GM21526 (cell line): ENCODE results near the gene MOBP.
"Not testable (repeated sequence)": the region's sequence is repeated elsewhere in the genome, so short reads cannot be mapped to it uniquely, and the experiment has no call there.

Experiments used
- ATAC-seq: cut with Tn5 transposase; IDR thresholded peaks from one replicate; pipeline ENCODE4 v1.9.1; 2021; ENCODE audit warnings: moderate library complexity; ENCODE audit not compliant: unreplicated experiment, low FRiP score

Gene MOBP

DNA sequence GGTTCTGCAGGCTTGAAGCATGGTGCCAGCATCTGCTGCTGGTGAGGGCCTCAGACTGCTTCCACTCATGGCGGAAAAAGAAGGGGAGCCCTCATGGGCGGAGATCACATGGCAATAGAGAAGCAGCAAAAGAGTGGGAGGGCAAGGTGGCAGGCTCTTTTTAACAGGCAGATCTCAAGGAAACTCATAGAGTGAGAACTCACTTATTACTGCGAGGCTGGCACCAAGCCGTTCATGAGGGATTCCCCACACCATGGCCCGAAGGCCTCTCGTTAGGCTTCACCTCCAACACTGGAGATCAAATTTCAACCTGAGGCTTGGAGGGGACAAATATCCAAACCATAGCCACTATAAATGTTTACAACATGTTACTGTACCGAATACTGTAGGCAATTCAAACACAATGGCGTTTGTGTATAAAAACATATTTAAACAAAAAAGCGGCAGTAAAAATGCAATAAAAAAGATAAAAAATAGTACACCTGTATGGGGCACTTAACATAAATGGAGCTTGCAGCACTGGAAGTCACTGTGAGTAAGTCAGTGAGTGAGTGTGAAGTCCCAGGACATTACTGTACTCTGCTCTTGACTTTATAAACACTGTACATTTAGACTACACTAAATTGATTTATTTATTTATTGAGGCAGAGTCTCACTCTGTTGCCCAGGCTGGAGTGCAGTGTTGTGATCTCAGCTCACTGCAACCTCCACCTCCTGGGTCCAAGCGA, 18.8 kb upstream of the MOBP start:
- no peak for ATAC-seq

DNA sequence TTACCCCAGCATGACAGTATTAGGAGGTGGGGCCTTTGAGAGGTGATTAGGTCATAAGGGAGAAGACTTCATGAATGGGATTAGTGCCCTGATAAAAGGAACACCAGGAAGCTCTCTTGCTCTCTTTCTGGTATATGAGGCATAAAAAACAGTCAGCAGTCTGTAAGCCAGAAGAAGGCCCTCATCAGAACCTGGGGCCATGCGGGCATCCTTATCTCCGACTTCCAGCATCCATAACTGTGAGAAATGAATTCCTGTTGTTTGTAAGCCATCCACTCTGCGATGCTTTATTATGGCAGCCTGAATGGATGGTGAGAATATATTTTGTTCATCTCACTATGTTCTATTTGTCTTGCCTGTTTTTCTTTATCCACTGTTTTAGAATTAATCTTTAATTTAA, 17.7 kb upstream of the MOBP start:
- no peak for ATAC-seq

DNA sequence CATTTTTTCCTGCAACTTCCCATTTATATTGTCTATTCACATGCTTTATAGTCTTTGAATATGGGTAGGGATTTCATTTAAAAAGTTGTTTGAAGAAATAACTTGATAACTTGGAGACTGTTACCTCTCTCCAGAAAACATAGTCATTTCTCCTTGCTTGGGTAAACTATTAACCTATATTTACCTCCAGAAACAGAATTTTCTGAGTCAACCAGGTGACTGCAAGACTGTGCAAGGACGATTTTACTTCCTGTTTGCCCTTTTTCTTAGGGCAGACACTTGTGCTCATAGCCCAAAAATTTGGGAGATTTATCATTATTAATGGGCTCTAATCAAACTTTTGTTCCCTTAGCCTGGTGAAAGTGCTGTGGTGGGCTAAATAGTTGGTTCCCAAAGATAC, 14.3 kb upstream of the MOBP start:
- ATAC-seq = no peak

DNA sequence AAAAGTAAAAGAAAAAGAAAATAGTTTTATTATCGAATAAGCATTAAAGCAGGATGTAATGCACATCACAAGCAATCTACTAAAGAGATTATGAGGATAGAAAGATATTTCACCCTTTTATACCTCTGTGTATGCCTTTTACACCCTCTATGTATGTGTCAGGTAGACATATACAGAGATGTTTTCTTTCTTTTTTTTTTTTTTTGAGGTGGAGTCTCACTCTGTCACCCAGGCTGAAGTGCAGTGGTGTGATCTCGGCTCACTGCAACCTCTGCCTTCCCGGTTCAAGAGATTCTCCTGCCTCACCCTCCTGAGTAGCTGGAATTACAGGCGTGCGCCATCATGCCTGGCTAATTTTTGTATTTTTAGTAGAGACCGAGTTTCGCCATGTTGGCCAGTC, 13.6 kb upstream of the MOBP start:
- not testable (repeated sequence) for ATAC-seq

DNA sequence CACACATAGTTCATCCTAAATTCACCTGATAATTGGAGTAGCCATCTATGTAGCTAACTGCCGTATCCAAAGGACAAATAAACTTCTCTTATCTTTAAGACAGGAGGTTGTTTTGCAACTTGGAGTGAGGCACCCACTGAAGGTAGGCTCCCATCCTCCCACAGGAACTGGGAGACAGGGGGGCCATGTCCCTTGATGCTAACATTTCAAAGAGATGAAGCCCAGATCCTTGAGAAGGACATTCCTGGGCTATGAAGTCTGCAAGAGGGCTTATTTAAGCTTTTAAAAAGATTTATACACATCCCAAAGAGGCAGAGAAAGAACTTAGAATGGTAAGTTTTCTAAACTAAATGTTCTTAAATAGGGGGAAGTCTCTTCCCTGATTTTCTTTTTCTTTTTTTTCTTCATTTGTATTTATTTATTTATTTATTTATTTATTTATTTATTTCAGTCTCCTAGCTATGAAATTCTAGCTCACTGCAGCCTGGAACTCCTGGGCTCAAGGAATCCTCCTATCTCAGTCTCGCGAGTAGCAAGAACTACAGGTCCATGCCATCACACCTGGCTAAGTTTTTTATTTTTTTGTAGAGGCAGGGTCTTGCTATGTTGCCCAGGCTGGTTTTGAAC, 12.8 kb upstream of the MOBP start:
- no peak for ATAC-seq

DNA sequence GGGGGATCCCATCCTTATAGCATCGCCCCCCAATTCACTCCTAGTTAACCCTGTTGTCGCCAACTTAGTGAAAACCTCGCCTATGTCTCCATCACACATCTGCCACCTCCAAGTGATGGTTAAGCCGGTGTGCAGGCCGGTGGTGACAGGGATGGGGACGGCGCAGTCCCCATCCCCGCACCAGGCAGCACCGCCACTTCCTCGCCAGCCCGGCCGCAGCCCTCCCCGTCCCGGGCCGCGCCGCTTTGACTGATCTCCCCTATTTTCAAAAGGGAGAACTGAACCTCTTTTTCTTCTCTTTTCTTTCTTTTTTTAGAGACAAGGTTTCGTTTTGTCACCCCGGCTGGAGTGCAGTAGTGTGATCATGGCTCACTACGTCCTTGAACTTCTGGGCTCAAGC, 11.3 kb upstream of the MOBP start:
- ATAC-seq = no peak

DNA sequence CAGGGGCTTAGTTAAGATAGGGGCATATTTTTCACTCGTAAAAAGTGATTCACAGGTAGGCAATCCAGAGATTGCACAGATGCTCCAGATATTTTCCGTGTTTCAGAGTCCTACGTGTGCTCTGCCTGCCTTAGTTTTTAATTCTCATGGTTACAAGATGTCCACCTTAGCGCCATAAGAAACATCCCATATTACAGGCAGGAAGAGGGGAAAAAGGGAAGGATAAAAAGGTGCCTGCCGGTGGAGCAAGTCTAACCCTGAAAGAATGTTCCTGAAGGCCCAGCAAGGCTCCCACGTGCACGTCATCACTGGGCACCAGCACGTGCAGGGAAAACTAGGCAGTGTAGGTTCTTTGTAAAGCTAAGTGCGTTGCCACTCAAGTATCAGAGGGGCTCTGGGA, 10.1 kb upstream of the MOBP start:
- ATAC-seq = no peak

DNA sequence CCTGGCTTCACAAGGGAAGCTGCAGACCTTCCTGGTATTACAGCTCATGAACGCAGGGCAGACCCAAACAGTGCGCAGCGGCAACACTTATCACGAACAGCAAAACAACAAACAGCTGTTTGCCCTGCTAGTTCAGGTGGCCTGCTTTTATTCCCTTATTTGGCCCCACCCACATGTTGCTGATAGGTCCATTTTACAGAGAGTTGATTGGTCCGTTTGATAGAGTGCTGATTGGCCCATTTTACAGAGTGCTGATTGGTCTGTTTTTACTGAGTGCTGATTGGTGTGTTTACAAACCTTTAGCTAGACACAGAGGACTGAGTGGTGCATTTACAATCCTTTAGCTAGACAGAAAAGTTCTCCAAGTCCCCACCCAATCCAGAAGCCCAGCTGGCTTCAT, 8.9 kb upstream of the MOBP start:
- not testable (repeated sequence) for ATAC-seq

DNA sequence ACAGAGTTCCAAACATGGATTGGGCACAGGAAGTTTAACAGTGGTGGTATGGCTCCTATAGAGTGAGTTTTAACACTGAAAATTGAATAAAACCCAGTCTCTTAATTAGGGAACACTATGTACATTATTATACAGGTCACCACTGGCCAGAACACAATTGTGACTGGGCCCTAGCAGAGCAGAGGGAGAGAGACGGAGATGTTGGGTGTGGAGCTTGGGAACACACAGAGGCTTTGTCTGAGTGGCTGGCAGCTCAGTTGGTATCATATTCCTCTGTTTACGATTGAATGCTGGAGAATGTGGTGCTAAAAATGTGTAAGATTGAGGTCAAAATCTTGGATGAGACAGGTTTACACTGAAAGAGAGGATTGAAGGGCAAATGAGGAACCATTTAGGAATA, 6.8 kb upstream of the MOBP start:
- ATAC-seq = no peak

DNA sequence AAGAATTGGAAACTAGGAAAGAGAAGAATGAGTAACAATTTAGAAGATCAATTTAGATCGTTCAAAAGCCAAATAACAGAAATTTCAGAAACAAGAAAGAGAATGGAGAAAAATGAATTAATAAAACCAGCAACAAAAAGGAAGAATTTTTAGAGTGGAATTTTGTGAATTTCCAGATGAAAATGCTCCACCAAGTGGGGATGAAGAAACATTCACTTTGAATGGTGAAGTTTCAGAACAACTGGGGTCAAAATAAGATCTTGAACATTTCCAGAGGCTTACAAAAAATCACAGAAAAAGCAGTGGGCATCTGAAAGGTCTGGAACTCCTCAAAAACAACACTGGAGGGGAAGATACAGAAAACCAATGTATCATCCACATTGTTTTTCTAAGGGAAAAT, 4.2 kb upstream of the MOBP start:
- ATAC-seq = no peak

DNA sequence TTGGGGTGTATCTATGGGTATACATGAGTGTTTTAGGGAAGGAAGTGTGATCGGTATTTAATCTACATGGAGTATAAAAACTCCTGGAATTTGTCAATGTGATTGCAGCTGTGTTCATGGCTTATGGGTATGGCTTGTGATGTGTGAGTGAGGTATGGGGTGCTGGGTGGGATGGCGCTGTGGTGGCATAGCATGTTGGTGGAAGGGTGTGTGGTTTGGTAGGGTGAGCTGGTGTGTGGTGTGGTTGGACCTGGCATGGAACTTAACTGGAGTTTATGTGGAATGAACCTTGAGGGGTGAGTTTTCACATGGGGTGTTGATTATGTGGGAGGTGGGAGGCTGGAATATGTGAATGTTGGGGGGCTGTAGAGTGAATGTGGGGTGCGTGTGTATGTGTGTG, 492 bp upstream of the MOBP start:
- no peak for ATAC-seq

DNA sequence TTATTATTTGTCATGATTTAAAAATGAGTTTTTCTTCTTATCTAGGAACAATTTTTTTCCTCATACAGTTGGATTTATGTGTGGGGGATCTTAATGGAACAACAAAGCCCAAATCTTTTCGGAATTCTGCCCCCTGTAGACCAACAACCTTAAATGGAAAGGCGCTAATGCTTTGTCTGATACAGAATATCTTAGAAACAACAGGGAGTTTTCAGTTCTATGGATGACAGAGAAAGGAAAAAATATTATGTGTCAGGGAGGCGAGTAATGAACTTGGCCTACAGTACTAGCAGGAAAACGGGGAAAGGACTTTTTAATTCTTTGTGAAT, 592 bp downstream of the MOBP start:
- no peak for ATAC-seq

DNA sequence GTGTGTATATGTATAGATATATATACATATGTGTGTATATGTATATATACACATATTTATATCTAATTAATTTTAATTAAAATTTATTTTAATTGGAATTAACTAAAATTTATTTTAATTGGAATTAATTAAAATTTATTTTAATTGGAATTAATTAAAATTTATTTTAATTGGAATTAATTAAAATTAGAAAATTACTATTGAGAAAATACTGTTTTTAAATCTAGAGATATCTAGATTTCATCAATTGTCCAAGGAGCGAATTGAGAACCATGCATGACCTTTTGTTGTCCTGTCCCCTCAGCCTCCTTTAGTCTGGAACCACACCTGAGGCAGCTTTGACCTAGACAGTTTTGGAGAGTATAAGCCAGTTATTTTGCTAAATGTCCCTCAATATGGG, 1.8 kb downstream of the MOBP start:
- no peak for ATAC-seq

DNA sequence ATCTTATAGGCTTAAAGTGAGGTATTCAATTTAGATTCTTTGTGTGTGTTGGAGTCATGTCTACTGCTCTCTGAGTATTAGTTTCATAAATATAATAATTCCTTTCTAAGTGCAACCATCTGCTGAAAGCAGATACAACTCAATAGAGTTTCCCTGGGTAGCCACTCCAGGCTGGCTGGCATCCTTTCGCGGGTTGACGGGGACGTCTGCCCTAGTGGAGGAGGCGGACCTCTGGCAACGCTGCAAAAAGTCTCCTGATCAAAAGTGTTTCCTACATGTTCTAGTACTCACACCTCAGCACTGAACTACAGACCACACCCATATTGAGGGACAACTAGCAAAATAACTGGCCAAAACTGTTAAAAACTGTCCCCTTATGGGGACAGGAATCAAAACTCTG, 2.5 kb downstream of the MOBP start:
- ATAC-seq = no peak

DNA sequence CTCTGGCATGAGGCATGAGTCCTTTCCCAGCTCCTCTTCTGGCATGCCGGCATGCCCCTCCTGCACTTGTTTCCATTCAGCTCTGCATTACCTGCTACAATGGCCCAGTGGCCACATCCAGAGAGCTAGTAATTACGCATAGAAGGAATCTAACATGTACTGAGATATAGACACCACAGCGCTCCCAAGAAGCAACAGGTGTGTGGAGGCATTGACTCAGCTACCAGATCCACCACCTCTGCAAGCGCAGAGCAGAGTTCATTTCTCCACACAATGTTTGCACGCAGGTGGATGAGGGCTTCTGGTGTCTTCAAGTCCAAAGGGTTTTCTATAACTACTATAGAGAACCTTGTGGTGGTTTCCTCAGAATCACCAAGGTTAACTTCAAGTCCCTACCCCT, 4.2 kb downstream of the MOBP start:
- ATAC-seq = no peak

DNA sequence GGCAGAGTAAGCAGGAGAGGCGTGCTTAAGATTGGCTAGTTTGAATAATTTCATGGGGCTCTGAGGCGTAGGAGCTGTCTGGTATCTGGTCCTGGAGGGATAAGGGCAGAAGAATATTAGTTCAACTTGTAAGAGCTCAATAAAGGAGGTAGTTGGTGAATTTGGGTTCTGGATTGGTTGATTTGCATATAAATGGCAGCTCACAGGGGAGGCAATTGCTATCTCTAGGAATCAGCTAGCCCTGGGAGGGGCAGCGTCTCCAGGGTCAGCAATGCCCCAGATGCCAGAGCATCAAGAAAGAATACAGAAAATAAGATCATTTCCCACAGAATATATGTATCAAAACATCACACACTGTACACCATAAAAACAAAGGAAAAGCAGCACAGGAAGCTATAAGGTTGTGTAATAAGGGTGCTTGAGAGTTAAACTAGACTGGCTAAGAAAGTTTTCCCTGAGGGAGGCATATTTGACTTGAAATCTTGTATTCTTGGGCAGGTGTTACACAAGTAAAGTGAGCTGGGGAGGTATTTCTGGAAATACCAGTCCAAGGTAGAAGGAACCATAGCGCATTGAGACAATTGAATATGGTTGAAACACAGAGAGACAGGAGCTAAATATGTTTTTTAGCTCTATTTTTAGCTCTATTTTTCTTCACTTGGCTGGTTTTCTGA, 6.1 kb downstream of the MOBP start:
- ATAC-seq = no peak

DNA sequence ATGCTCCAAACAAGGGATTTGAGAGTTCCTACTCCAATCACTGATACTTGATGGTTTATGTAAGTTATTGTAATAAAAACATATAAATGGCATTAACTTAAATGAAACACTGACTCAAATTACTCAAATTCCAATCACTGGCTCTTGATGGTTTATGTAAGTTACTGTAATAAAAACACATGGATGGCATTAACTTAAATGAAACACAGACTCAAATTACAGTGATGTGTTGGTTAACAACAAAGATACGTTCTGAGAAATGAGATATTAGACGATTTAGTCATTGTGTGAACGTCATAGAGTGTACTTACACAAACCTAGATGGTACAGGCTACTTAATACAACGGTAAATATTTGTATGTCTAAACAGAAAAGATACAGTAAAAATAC, 6.6 kb downstream of the MOBP start:
- no peak for ATAC-seq

DNA sequence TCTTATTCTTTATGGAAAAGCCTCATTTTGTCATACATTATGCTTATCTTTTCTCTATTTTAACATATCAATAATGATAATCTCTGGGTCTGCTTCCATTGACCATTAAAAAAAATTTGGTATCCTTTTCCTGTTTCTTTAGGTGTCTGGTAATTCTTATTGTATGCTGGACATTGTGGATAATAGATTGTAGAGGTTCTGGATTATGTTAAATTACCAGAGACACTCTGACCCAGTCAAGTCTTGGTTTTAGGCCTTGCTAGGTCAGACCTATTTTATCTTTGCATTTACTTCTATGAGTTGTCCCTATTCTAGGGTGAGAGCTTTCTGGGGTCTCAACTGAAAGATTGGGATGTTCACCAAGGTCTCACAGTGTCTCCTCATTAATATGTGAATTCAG, 9.3 kb downstream of the MOBP start:
- no peak for ATAC-seq

DNA sequence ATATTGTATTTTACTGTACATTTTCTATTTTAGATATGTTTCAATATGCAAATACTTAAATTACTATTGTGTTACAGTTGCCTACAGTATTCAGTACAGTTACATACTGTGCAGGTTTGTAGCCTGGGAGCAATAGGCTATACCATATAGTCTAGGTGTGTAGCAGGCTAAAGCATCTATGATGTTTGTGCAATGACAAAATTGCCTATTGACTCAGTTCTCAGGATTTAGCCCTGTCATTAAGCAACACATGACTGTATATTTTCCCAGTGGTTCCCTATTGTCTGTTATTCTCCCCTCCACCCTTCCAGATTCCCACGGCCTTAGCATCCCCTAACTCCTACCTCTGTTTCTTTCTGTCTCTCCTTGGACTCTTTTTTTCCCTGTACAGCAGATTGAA, 10.7 kb downstream of the MOBP start:
- no peak for ATAC-seq

DNA sequence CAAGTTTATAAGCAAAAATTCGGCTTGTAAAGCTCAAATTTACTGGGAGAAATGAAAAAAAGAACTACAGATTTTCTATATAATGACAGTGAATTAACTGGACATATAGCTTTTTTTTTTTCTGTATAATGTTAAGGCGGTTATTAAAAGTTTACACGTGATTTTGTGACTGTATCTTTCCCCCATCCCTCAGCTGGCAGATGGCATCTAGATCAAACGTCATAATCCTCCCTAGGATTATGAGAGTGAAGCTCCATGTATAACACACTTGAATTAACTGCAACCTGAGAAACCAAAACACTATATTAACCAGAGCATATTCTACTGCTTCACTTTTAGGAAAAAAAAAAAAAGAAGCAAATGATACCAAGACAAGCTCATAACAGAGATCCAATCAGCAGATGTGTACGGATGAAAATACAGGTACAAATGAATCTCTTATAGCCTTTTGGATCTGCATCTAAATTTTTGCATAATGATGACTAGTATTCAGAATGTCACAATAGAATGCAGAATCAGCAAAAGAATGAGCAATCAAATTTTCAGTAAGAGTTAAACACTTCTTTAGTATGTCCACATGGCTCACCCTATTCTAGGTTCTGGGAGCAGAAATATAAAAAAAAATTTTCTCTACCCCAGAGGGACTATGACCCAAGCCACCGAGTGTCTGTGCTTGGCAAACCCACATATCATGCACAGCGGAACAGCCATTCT, 12.4 kb downstream of the MOBP start:
- ATAC-seq = no peak

DNA sequence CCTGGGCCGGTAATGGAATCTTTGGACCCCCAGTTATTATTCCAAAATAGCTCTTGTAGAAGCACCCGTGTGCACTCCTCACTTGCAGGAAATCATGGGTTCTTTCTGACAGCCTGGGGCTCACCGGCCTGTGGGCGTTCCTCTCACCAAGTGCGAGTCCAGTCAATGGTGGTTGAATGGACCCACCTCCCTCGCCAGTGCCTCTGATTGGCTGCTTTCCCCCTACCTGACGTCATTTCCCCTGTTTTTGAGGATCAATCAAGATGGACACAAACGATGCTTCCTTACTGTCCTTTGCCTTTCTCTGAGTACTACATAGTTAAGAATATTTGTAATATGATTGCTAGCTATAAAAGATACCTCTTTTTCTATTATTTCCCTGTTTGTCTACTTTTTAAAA, 18.1 kb downstream of the MOBP start:
- no peak for ATAC-seq

DNA sequence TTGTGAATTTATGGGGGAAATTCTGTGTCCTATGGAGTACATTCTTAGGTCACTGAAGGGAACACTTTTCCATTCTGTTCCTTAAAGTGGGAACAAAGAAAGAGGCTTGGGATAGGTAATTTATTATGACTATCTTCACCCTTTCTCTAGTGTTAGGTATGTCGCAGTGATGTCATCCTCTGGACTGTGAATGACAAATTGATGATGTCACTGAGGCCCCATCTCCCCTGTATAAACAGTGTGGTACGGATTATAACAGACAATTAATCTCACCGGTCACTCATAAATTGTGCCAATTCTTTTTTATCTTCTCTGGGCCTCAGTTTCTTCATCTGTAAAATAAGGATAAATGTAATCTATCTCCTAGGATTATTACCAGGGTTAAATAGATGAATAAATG, 23.5 kb downstream of the MOBP start:
- no peak for ATAC-seq
